GM19328 (cell line): ENCODE measurements around the gene TEP1.
A peak's percentile ranks its signal among the peaks of the same experiment; 100 is the strongest.
"Not testable (repeated sequence)": the region's sequence is repeated elsewhere in the genome, so short reads cannot be mapped to it uniquely, and the experiment has no call there.

Experiments used
- ATAC-seq: cut with Tn5 transposase; IDR thresholded peaks from one replicate; pipeline ENCODE4 v1.9.1; 2021; ENCODE audit warnings: mild to moderate bottlenecking, moderate library complexity; ENCODE audit not compliant: unreplicated experiment

The TEP1 gene

DNA sequence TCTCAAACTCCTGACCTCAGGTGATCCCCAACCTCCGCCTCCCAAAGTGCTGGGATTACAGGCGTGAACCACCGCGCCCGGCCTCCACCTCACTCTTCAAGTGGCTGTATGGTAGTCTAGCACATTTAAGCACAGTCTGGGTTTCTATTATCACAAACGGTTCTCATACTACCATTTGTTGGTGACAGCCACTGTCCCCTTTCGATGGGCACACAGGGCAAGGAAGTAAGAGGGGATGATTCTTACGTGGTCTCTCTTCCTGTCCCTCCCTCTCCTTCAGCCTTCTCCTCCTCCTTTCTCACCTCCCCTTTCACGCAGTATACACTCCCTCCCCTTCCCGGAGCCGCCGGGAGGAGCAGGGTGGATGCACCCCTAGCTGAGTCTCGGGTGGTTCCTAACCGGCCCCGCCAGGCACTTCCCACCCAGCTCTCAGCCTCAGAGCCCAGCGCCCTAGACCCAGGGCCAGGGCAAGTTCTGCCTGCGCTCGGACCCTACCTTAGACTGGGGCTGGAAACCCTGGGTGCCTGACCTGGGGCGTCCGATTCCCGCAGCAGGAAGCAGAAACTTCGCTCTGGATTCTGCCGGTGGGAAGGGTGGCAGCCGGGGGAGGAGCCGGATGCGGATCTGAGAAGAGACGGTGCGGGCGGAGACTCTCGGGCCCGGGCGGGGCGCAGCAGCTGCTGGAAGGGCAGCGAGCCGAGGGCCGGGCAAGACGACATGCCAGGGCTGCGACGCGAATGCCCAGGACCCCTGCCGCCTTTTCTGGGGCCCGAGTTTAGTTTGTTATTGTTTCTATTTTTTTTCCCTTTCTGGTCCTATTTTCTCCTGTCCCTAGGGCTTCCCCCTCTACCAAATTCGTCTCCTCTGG lies at the start of gene TEP1:
Gene TEP1, minus strand, starts transcription at position 626 of the 868 bp plus-strand sequence. CDS start 5,062 bp downstream, outside the sequence.
- ATAC-seq = peak; percentile 69

DNA sequence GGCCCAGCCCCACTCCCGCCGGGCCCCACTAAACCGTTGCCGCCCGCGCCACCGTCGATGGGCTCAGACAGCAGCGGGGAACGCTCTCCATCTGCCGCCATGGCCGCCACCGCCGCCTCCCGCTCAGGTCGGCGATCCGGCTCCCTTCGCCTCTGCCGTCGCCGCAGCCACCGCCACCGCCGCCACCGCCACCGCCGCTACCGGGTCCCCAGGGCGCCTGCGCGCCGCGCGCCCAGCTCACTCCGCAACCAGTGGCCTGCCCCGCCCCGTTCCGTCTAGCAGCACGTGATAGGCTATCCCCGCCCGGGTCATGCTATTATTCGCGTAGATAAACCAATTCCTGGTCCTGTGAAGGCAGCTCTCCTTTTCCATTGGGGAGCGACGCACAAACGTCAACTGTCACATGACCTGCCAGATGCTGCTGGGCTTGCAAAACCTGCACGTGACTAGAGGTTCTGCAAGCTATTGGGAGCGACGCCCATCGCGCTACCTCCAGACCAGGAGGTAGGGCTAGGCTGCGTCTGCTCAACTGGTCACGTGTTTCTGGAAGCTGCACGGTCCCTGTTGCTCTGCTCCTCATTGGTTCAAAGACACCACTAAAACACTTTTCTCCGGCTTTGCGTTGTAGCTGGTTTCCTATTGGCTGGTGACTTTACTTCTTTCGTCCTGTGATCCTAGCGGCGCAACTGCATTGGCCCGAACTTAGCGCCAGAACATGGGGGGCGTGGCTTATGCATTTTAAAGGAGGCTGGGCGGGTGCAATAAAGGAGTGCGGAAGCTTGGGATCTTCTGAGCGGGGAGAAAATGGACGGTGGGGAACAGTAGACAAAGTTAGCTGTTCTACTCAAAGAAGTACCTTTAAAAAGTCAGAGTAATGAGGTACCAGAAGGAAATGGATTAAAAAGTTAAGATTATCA lies 48.2 kb upstream of the TEP1 start, which contains the start of gene PIP4P1:
Gene PIP4P1, minus strand, starts transcription at position 210 of the 917 bp plus-strand sequence. Its CDS starts 109 bp downstream, at position 101.
- peak; percentile 95 for ATAC-seq

DNA sequence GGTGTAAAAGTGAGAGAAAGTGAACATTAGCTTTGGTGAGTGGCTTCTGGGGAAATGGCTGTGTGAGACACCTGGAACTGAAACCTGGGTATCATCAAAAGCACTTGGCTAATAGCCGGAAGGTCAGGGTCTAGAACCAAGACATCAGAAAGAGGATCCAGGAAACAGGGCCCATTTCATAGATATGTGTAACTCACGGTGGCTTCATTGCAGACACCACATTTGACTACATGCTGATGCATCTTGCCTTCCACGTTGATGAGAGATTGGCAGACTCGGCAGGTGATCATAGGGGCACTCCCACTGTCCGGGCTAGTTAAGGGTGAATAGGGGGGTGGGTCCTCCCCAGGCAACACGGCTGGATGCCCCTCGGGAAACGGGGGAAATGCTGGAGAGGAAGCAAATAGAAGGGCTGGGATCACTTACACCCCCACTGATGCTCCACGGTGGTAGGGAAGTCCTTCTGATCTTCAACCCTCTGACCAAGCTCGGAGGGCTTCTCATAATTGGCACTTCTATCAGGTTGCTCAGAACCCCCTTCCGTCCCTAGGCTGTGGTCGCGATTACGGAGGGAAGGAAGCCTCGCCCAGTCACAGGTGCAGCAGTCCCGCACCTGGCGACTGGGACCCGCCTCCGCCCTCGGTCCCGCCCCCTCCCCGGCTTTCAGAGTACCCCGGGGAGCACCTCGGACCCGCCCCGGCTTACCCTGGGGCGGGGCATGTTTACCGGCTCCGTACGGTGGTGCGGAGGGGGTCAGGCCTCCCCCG lies 47.3 kb upstream of the TEP1 start:
- ATAC-seq = no peak

DNA sequence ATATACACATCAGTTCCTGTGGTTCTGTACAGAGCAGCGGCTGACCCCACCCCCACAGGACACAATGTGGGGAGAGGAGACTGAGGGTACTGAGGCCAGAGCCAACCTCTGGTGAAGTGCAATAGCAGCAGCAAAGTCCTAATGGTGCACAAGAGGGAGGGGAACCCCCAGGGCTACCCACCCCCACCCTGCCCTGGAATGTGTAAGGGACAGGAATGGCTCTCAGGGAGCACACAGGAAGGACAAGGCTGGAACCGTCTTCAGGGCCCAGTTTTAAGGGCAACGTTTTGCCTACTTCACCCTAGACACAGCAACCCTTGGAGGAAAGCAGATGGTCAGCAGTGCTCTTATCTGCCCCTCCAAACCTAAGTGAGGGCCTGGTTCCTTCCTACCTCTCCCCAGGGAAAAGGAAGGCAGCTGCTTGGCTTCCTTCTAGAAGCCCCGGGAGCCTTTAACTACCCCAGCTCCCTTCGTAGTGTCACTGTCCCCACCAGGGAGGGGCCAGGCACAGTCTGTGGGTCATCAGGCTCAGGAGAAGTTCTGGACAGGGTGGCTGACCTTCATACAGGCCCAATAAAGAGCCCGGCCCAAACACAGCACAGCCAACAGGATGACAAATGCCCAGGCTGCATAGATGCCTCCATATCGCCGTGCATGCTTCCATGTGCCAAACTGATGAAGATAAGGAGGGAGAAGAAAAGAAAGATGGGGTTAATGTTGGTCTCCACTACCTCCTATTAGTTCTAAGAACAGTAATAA lies 44.9 kb upstream of the TEP1 start:
- ATAC-seq = no peak

DNA sequence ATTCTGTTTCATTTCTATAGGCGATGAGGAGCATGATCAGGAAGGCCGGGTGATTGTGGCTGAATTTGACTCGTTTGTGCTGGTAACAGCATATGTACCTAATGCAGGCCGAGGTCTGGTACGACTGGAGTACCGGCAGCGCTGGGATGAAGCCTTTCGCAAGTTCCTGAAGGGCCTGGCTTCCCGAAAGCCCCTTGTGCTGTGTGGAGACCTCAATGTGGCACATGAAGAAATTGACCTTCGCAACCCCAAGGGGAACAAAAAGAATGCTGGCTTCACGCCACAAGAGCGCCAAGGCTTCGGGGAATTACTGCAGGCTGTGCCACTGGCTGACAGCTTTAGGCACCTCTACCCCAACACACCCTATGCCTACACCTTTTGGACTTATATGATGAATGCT lies 43.7 kb upstream of the TEP1 start:
- ATAC-seq = no peak

DNA sequence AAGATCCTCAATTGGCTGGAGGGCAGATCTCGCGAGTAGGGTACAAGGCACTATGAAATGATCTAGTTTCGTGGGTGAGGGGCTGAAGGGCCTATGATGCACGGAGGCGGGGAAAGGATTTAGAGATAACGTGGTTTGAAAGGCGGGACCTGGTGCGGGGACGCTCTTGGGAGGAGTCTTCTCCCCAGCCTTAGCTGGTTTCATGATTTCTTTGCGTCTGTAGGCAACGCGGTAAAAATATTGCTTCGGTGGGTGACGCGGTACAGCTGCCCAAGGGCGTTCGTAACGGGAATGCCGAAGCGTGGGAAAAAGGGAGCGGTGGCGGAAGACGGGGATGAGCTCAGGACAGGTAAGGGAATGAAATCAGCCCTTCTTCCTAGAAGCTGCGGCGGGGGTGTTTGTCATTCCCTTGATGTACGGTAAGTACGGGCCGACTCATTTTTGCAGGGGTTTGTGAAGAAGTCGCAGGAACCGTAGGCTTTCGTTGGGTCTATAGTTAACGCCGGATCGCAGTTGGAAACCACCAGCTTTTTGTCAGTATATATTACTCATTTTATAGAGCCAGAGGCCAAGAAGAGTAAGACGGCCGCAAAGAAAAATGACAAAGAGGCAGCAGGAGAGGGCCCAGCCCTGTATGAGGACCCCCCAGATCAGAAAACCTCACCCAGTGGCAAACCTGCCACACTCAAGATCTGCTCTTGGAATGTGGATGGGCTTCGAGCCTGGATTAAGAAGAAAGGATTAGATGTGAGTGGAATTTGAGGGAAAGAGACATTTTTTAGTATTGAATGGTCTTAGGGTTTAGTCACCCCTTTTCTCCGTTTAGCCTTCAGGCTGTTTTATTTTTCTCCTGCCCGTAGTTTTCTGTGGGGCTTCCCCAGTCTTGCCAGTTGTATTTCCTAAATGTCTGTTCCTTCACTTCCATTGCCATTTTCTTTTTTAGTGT lies 42.3 kb upstream of the TEP1 start:
- peak; percentile 46 for ATAC-seq

DNA sequence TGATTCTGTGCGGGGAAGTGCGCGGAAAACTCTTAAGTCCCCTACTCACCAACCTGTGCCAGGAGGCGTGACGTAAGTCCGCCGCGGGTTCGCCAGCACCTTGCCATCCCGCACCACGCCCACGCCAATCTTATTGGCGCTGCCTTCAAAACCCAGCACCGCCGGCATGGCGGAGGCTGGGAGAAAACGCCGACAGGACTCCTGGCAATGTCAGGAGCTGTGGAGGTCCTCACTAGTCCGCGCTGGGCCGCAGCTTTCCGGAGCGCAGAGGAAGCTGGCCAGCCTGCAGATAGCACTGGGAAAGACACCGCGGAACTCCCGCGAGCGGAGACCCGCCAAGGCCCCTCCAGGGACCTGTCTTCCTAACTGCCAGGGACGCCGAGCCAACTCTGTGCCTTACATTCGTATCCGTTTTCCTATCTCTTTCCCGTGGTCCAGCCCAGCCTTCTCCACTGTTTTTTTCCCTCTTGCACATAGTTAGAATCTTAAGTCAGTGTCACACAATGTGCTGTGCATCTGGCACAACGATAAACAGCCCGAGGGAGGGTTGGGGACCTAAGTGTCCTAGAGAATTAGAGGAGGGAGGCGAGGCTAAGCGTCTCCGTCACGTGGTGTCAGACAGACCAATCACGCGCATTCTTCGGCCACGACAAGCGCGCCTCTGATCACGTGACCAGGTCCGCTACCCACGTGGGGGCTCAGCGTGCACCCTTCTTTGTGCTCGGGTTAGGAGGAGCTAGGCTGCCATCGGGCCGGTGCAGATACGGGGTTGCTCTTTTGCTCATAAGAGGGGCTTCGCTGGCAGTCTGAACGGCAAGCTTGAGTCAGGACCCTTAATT lies 41.4 kb upstream of the TEP1 start, which contains the start of the genes APEX1 and OSGEP:
Gene APEX1, plus strand, starts transcription at position 711 of the 839 bp plus-strand sequence. CDS start 420 bp downstream, outside the sequence.
Gene OSGEP, minus strand, starts transcription at position 297 of the 839 bp plus-strand sequence. Its CDS starts 129 bp downstream, at position 168.
- peak; percentile 87 for ATAC-seq

DNA sequence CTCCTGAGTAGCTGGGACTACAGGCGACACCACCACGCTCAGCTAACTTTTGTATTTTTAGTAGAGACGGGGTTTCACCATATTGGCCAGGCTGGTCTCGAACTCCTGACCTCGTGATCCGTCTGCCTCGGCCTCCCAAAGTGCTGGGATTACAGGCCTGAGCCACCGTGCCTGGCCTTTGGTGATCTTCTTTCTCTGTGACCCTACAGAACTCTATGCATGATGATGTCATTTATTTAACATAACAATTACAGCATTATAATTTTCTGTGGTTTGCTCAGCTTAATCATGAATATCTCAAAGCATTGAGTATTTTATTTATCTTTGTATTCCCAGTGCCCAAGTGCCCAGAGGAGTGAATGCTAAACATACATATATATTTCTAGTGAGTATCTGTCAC lies 39.5 kb upstream of the TEP1 start:
- ATAC-seq = not testable (repeated sequence)

DNA sequence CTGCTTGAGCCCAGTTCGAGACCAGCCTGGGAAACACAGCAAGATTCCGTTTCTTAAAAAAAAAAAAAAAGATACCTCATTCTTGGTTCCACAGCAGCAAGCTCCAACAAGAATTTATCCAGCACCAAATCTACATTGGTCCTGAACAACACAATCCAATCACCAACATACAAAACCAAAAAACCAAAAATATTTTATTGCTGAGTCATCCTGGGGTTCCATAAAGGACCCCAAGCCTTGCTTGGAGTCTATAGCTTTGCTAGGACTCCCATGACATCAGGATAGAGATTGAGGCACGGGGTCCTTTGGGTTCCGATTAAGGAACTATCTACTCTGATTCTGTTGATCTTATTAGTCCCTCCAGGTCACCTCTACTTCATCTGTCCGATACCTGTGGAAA lies 33.6 kb upstream of the TEP1 start:
- ATAC-seq = no peak

DNA sequence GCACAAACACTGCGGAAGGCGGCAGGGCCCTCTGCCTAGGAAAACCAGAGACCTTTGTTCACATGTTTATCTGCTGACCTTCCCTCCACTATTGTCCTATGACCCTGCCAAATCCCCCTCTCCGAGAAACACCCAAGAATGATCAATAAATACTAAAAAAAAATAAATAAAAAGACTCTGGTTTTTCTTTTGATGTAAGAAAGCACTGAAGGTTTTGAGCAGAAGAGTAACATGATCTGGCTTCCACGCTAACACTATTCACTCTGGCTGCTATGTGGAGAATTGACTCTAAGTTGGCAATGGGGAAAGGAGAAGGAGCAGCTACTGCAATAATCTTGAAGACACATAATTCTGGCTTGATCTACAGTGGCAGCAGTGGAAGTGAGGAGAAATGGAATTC lies 30.3 kb upstream of the TEP1 start:
- not testable (repeated sequence) for ATAC-seq

DNA sequence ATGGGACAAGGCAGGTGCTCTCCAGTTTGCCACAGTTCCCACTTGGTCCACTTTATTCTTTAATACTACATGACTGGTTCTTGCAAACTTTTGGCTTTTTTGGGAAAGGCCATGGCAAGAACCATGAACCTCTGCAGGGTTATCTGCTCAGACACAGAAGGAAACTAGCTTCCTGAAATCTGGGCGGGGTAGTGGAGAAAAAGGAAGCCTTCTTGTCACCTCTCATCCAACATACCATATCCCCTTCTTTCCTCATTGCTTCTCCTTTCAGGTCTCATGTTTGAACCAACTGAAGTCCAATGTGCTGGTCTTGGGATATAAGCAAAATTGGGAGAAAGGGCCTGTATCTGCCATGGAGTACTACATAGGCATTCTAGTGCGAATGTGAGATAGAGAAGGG lies 28.2 kb upstream of the TEP1 start:
- no peak for ATAC-seq

DNA sequence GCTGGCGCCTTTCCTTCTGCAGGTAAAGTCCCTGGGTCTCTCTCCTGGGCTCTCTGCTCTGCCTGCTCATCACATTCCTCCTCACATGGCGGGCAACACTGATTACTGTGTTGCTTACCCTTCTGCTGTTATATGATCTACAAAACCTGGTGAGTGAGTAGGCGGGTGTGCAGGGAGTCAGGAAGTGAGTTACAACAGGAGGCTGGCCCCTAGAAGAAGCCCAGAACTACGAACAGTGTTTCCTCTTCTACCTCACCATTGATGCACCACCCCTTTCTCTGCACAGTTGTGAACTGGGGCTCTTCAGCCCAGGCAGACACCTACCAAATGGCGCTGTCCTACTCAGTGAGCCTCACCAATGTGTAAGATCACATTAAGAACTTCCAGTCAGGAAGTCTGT lies 27.6 kb upstream of the TEP1 start:
- no peak for ATAC-seq

DNA sequence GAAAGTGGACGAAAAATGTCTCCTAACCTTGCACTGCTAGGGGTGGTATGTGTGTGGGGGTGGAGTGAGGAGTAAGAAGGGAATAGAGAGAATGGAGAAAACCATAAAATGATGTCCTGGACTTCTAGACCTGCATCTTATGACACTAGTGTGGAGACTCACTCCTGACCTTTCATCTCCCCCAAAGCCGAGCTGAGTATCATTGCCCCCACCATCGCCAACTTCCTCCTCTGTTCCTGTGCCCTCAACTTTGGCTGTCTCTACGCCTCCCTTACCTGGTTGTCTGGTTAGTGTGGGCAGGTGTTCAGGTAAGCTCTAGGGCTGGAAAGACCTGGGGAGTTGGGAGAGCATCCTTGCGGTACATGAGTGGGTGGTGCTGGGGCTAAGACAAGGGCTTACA lies 27.2 kb upstream of the TEP1 start:
- ATAC-seq = no peak

DNA sequence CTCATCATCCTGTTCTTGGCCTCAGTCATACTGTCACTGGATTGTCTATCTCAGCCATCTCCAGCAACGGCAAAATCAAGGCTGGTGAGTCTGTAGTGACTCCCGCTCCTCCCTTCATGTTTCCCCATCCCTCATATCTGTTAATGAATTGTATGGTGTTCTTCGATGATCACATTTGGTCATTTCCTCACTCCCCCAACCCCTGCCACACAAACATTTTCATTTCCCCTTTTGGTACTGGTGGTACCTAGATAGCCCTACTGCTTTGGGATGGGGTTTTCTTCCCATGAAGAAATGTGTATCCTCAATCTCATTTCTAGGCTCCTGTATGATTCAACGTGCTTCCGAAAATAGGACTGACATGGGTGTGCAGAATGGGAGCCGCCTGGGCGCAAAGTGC lies 25.4 kb upstream of the TEP1 start:
- ATAC-seq = no peak

DNA sequence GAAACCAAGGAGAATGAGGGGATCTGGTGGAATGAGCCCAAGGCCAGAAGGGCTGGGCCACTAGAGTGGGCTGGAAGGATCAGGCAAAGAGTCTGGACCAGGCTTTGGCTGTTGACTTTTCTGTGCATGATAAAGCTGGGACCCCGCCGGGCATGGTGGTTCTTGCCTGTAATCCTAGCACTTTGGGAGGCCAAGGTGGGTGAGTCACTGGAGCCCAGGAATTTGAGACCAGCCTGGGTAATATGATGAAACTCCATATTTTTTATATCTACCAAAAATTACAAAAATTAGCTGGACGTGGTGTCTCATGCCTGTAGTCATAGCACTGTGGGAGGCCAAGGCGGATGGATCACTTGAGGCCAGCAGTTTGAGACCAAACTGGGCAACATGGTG lies 23.1 kb upstream of the TEP1 start:
- ATAC-seq = no peak

DNA sequence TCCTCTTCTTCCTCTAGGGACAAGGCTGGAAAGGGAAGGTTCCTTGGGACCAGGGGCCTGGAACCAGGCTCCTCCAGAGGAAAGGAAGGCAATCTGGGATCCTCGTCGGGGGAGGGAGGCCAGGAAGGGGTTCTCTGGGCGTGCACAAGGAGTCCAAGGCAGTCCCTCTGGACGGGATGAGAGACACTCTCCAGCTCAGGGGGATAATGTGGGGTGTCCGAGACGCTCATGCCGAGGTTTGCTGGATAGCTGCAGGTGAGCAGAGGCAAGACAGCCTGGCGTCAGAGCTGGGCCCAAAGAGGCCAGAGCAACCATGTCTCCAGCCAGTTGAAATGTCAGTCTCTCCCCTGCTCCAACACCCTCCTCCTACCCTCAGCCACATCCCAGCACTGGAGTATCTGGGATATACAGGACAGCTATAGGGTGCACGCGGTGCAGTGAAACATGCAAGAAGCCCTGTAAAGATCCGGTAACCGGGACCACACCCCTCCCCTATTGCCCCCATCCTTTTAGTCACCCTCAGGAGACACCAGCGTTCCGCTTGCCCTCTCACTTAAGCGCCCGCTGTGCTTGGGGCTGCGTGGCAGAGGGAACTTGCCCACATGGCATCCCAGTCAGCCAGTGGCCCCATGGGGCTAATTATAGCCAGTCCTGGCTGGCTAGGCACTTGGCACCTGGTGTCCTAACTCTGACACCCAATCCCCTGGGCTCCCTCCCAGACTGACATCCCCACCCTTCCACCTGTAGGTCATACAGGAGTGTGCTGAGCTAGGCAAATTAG lies 22.5 kb upstream of the TEP1 start, which contains the start of gene KLHL33:
Gene KLHL33, minus strand, starts transcription at position 585 of the 781 bp plus-strand sequence. Its CDS starts 355 bp downstream, at position 230.
- no peak for ATAC-seq
